ENCODE data around the gene MAP3K2.

DNA sequence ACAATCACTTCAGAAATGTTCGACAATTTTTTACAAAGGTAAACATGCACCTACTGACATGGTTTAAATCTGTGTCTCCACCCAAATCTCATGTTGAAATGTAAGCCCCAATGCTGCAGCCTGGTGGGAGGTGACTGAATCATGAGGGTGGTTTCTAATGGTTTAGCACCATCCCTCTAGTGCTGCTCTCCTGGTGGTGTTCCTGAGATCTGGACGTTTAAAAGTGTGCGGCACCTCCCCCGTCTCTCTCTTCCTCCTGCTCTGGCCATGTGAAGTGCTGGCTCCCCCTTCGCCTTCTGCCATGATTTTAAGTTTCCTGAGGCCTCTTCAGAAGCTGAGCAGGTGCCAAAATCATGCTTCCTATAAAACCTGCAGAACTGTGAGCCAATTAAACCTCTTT is 28.3 kb downstream of the MAP3K2 start:
- TF ChIP-seq, protein P1, sequence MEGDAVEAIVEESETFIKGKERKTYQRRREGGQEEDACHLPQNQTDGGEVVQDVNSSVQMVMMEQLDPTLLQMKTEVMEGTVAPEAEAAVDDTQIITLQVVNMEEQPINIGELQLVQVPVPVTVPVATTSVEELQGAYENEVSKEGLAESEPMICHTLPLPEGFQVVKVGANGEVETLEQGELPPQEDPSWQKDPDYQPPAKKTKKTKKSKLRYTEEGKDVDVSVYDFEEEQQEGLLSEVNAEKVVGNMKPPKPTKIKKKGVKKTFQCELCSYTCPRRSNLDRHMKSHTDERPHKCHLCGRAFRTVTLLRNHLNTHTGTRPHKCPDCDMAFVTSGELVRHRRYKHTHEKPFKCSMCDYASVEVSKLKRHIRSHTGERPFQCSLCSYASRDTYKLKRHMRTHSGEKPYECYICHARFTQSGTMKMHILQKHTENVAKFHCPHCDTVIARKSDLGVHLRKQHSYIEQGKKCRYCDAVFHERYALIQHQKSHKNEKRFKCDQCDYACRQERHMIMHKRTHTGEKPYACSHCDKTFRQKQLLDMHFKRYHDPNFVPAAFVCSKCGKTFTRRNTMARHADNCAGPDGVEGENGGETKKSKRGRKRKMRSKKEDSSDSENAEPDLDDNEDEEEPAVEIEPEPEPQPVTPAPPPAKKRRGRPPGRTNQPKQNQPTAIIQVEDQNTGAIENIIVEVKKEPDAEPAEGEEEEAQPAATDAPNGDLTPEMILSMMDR (IDR thresholded peaks at IDR 0.05) = no peak
- TF ChIP-seq ZFX (IDR thresholded peaks at IDR 0.05; ENCODE audit: borderline replicate concordance) = no peak

Measured in 22Rv1 (cell line).